ENCODE results near the gene ECHS1. TPM values are rescaled to one million over a fixed set of nuclear protein-coding genes. Genes with fewer than 3 reads are reported as not detected.
"Not testable (repeated sequence)": the region's sequence is repeated elsewhere in the genome, so short reads cannot be mapped to it uniquely, and the experiment has no call there.

ECHS1 gene
- total RNA-seq (2014; rRNA removed; shearing (Covaris generic); ENCODE audit: low replicate concordance), result 95.9 and 100 TPM in 2 replicates

- in situ Hi-C loops (cut with HindIII; ENCODE audit: low pct_unique_long_range_greater_than_20kb, low sequenced_read_pairs), result no loop called here
- DNase-seq (ENCODE audit: low read depth), result peak; percentile 87
Measured at GRCh38 chr10:133373174-133374090, at the start of gene ECHS1. Gene ECHS1, minus strand, starts transcription at chr10:133373354. Its CDS starts 21 bp downstream, at chr10:133373333.

GRCh38 chr10:133422223-133422806 is 49.2 kb upstream of the ECHS1 start:
- DNase-seq (ENCODE audit: low read depth), result no peak
- in situ Hi-C loops (cut with HindIII; ENCODE audit: low pct_unique_long_range_greater_than_20kb, low sequenced_read_pairs), result no loop called here

GRCh38 chr10:133421336-133422222 is 48.4 kb upstream of the ECHS1 start:
- in situ Hi-C loops (cut with HindIII; ENCODE audit: low pct_unique_long_range_greater_than_20kb, low sequenced_read_pairs), result no loop called here
- no peak for DNase-seq (ENCODE audit: low read depth)

- in situ Hi-C loops (cut with HindIII; ENCODE audit: low pct_unique_long_range_greater_than_20kb, low sequenced_read_pairs), result no loop called here
- no peak for DNase-seq (ENCODE audit: low read depth)
Measured at GRCh38 chr10:133420579-133420978, 47.4 kb upstream of the ECHS1 start.

- in situ Hi-C loops (cut with HindIII; ENCODE audit: low pct_unique_long_range_greater_than_20kb, low sequenced_read_pairs), result no loop called here
- DNase-seq (ENCODE audit: low read depth), result no peak
Measured at GRCh38 chr10:133420028-133420427, 46.9 kb upstream of the ECHS1 start.

- in situ Hi-C loops (cut with HindIII; ENCODE audit: low pct_unique_long_range_greater_than_20kb, low sequenced_read_pairs), result no loop called here
- no peak for DNase-seq (ENCODE audit: low read depth)
Measured at GRCh38 chr10:133419211-133419950, 46.2 kb upstream of the ECHS1 start.

- no peak for DNase-seq (ENCODE audit: low read depth)
- in situ Hi-C loops (cut with HindIII; ENCODE audit: low pct_unique_long_range_greater_than_20kb, low sequenced_read_pairs), result no loop called here
Measured at GRCh38 chr10:133418289-133418993, 45.3 kb upstream of the ECHS1 start.

- no peak for DNase-seq (ENCODE audit: low read depth)
- in situ Hi-C loops (cut with HindIII; ENCODE audit: low pct_unique_long_range_greater_than_20kb, low sequenced_read_pairs), result no loop called here
Measured at GRCh38 chr10:133415752-133416151, 42.6 kb upstream of the ECHS1 start.

GRCh38 chr10:133414401-133414800 is 41.2 kb upstream of the ECHS1 start:
- in situ Hi-C loops (cut with HindIII; ENCODE audit: low pct_unique_long_range_greater_than_20kb, low sequenced_read_pairs); DNase-seq (ENCODE audit: low read depth): not testable (repeated sequence)

GRCh38 chr10:133412381-133412711 is 39.2 kb upstream of the ECHS1 start:
- in situ Hi-C loops (cut with HindIII; ENCODE audit: low pct_unique_long_range_greater_than_20kb, low sequenced_read_pairs), result no loop called here
- no peak for DNase-seq (ENCODE audit: low read depth)

- no peak for DNase-seq (ENCODE audit: low read depth)
- in situ Hi-C loops (cut with HindIII; ENCODE audit: low pct_unique_long_range_greater_than_20kb, low sequenced_read_pairs), result no loop called here
Measured at GRCh38 chr10:133411523-133412380, 38.6 kb upstream of the ECHS1 start.

GRCh38 chr10:133405844-133406527 is 32.8 kb upstream of the ECHS1 start:
- in situ Hi-C loops (cut with HindIII; ENCODE audit: low pct_unique_long_range_greater_than_20kb, low sequenced_read_pairs), result no loop called here
- no peak for DNase-seq (ENCODE audit: low read depth)

- DNase-seq (ENCODE audit: low read depth), result no peak
- in situ Hi-C loops (cut with HindIII; ENCODE audit: low pct_unique_long_range_greater_than_20kb, low sequenced_read_pairs), result no loop called here
Measured at GRCh38 chr10:133405272-133405671, 32.1 kb upstream of the ECHS1 start.

- in situ Hi-C loops (cut with HindIII; ENCODE audit: low pct_unique_long_range_greater_than_20kb, low sequenced_read_pairs), result no loop called here
- no peak for DNase-seq (ENCODE audit: low read depth)
Measured at GRCh38 chr10:133403784-133404183, 30.6 kb upstream of the ECHS1 start.

GRCh38 chr10:133403359-133403758 is 30.2 kb upstream of the ECHS1 start:
- DNase-seq (ENCODE audit: low read depth), result no peak
- in situ Hi-C loops (cut with HindIII; ENCODE audit: low pct_unique_long_range_greater_than_20kb, low sequenced_read_pairs), result no loop called here

- in situ Hi-C loops (cut with HindIII; ENCODE audit: low pct_unique_long_range_greater_than_20kb, low sequenced_read_pairs), result no loop called here
- no peak for DNase-seq (ENCODE audit: low read depth)
Measured at GRCh38 chr10:133401981-133402725, 29.0 kb upstream of the ECHS1 start.

Measured in Caki2 (cell line).